HEK293T (cell line): ENCODE data around the gene KLHL29.

Experiments
- BHLHE40 ChIP-seq: fragments of 450-650 bp; IDR thresholded peaks from 2 replicates; pipeline ENCODE4 v1.6.1; 2016; ENCODE audit warnings: mild to moderate bottlenecking, moderate library complexity, borderline replicate concordance
- CTBP1 ChIP-seq: fragments of 450-650 bp; IDR thresholded peaks from 2 replicates; pipeline ENCODE4 v1.6.1; 2016; ENCODE audit warnings: borderline replicate concordance
- FOXA1 ChIP-seq: fragments of 450-650 bp; IDR thresholded peaks from 2 replicates; pipeline ENCODE4 v1.6.1; 2016; ENCODE audit warnings: mild to moderate bottlenecking
- HDGF ChIP-seq: fragments of 450-650 bp; IDR thresholded peaks from 2 replicates; pipeline ENCODE4 v1.6.1; 2017; ENCODE audit warnings: antibody characterized with exemption, borderline replicate concordance
- L3MBTL2 ChIP-seq: fragments of 450-650 bp; conservative IDR thresholded peaks from 2 replicates; pipeline ENCODE4 v1.6.1; 2016; ENCODE audit warnings: mild to moderate bottlenecking
- SP1 ChIP-seq: fragments of 450-650 bp; IDR thresholded peaks from 2 replicates; pipeline ENCODE4 v1.6.1; 2017
- TARDBP ChIP-seq: fragments of 450-650 bp; IDR thresholded peaks from 2 replicates; pipeline ENCODE4 v1.6.1; 2016

- TF ChIP-seq TARDBP (no peak), CTBP1 (no peak), BHLHE40 (no peak), FOXA1 (no peak), L3MBTL2 (no peak), HDGF (no peak), SP1 (no peak)
These were observed 231.7 kb downstream of the KLHL29 start for GRCh38 chr2:23616630-23617029.
